Measurements from ENCODE around the gene LRRC8B.

DNA sequence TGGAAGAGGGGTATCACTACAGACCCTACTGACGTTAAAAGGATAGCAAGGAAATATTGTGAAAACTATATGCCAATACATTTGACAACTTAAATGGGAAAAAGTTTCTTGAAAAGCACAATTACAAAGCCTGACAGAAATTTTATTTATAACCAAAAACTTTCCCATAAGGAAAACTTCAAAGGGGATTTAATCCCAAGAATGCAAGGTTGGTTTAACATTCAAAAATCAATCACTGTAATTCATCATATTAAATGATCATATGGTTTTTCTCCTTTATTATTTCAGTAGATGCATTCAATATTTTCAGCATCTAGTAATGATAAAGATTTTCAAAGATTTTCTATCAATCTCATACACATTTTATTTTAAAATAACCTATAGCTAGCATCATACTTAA is 121.6 kb downstream of the LRRC8B start:
- TF ChIP-seq POLR2A (conservative IDR thresholded peaks at IDR 0.05) = no peak
- TF ChIP-seq, protein P1, sequence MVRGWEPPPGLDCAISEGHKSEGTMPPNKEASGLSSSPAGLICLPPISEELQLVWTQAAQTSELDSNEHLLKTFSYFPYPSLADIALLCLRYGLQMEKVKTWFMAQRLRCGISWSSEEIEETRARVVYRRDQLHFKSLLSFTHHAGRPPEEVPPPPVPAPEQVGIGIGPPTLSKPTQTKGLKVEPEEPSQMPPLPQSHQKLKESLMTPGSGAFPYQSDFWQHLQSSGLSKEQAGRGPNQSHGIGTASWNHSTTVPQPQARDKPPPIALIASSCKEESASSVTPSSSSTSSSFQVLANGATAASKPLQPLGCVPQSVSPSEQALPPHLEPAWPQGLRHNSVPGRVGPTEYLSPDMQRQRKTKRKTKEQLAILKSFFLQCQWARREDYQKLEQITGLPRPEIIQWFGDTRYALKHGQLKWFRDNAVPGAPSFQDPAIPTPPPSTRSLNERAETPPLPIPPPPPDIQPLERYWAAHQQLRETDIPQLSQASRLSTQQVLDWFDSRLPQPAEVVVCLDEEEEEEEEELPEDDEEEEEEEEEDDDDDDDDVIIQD (CRISPR knock-in tag; IDR thresholded peaks at IDR 0.05) = no peak
- TF ChIP-seq ZNF134 (CRISPR knock-in tag; conservative IDR thresholded peaks at IDR 0.05) = no peak
- TF ChIP-seq, protein P2, sequence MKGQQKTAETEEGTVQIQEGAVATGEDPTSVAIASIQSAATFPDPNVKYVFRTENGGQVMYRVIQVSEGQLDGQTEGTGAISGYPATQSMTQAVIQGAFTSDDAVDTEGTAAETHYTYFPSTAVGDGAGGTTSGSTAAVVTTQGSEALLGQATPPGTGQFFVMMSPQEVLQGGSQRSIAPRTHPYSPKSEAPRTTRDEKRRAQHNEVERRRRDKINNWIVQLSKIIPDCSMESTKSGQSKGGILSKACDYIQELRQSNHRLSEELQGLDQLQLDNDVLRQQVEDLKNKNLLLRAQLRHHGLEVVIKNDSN (CRISPR knock-in tag; IDR thresholded peaks at IDR 0.05) = no peak
- TF ChIP-seq, protein P3, sequence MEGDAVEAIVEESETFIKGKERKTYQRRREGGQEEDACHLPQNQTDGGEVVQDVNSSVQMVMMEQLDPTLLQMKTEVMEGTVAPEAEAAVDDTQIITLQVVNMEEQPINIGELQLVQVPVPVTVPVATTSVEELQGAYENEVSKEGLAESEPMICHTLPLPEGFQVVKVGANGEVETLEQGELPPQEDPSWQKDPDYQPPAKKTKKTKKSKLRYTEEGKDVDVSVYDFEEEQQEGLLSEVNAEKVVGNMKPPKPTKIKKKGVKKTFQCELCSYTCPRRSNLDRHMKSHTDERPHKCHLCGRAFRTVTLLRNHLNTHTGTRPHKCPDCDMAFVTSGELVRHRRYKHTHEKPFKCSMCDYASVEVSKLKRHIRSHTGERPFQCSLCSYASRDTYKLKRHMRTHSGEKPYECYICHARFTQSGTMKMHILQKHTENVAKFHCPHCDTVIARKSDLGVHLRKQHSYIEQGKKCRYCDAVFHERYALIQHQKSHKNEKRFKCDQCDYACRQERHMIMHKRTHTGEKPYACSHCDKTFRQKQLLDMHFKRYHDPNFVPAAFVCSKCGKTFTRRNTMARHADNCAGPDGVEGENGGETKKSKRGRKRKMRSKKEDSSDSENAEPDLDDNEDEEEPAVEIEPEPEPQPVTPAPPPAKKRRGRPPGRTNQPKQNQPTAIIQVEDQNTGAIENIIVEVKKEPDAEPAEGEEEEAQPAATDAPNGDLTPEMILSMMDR (IDR thresholded peaks at IDR 0.05 in 2 of 3, conservative IDR thresholded peaks at IDR 0.05 in 1 of 3; ENCODE audit: insufficient read depth in 2 of 3, low read depth in 1 of 3, low read length in 3 of 3) = no peak
- TF ChIP-seq PPARD (CRISPR knock-in tag; IDR thresholded peaks at IDR 0.05) = no peak
- TF ChIP-seq, protein P4, sequence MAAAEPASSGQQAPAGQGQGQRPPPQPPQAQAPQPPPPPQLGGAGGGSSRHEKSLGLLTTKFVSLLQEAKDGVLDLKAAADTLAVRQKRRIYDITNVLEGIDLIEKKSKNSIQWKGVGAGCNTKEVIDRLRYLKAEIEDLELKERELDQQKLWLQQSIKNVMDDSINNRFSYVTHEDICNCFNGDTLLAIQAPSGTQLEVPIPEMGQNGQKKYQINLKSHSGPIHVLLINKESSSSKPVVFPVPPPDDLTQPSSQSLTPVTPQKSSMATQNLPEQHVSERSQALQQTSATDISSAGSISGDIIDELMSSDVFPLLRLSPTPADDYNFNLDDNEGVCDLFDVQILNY (CRISPR knock-in tag; IDR thresholded peaks at IDR 0.05) = no peak
- TF ChIP-seq, protein P5, sequence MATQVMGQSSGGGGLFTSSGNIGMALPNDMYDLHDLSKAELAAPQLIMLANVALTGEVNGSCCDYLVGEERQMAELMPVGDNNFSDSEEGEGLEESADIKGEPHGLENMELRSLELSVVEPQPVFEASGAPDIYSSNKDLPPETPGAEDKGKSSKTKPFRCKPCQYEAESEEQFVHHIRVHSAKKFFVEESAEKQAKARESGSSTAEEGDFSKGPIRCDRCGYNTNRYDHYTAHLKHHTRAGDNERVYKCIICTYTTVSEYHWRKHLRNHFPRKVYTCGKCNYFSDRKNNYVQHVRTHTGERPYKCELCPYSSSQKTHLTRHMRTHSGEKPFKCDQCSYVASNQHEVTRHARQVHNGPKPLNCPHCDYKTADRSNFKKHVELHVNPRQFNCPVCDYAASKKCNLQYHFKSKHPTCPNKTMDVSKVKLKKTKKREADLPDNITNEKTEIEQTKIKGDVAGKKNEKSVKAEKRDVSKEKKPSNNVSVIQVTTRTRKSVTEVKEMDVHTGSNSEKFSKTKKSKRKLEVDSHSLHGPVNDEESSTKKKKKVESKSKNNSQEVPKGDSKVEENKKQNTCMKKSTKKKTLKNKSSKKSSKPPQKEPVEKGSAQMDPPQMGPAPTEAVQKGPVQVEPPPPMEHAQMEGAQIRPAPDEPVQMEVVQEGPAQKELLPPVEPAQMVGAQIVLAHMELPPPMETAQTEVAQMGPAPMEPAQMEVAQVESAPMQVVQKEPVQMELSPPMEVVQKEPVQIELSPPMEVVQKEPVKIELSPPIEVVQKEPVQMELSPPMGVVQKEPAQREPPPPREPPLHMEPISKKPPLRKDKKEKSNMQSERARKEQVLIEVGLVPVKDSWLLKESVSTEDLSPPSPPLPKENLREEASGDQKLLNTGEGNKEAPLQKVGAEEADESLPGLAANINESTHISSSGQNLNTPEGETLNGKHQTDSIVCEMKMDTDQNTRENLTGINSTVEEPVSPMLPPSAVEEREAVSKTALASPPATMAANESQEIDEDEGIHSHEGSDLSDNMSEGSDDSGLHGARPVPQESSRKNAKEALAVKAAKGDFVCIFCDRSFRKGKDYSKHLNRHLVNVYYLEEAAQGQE (IDR thresholded peaks at IDR 0.05; ENCODE audit: borderline replicate concordance) = no peak
- TF ChIP-seq, protein P5 (CRISPR knock-in tag; IDR thresholded peaks at IDR 0.05; ENCODE audit: low read depth) = no peak
- TF ChIP-seq BHLHE40 (IDR thresholded peaks at IDR 0.05; ENCODE audit: low read length) = no peak
- no peak for TF ChIP-seq MYNN (IDR thresholded peaks at IDR 0.05)
- TF ChIP-seq MYNN (CRISPR knock-in tag; IDR thresholded peaks at IDR 0.05) = no peak
- TF ChIP-seq TBL1XR1 (IDR thresholded peaks at IDR 0.05; ENCODE audit: low read length in 2 of 2) = no peak
